Myocyte (in vitro differentiated cells): ENCODE measurements around the gene CIAO2B. TPM values are rescaled to one million over a fixed set of nuclear protein-coding genes. Genes with fewer than 3 reads are reported as not detected.
"Not testable (repeated sequence)": the region's sequence is repeated elsewhere in the genome, so short reads cannot be mapped to it uniquely, and the experiment has no call there.

Experiments
- DNase-seq: peaks from one replicate; pipeline ENCODE4 v3.0.0-alpha.2; 2012; ENCODE audit warnings: low read depth
- polyA plus RNA-seq: library from polyadenylated mRNA; unstranded; fragments of >200 nt; gene quantifications from one replicate; pipeline ENCODE4 v1.2.1, GENCODE V29; 2012; ENCODE audit warnings: missing spikeins
- total RNA-seq: library from RNA; depleted of rRNA; stranded (reverse); fragments of >200 nt; gene quantifications from 2 replicates; pipeline ENCODE4 v1.2.3, GENCODE V29; 2014

The CIAO2B gene
- total RNA-seq: 168 and 235 TPM in 2 replicates
- 253 TPM for polyA plus RNA-seq

GRCh38 chr16:66934138-66934838, at the start of gene CIAO2B:
TSS of gene CIAO2B (minus strand) at chr16:66934402. CDS start at chr16:66934364, 38 bp downstream.
- DNase-seq: peak; percentile 91

GRCh38 chr16:66983033-66983432, 48.8 kb upstream of the CIAO2B start:
- DNase-seq: no peak

- DNase-seq: no peak
Measured at GRCh38 chr16:66979011-66979717, 45.0 kb upstream of the CIAO2B start.

GRCh38 chr16:66977341-66978113, 43.3 kb upstream of the CIAO2B start:
- DNase-seq: peak; percentile 82

GRCh38 chr16:66976746-66977145, 42.5 kb upstream of the CIAO2B start:
- DNase-seq: no peak

GRCh38 chr16:66975302-66975893, 41.2 kb upstream of the CIAO2B start:
- DNase-seq: no peak

- not testable (repeated sequence) for DNase-seq
Measured at GRCh38 chr16:66974932-66975246, 40.7 kb upstream of the CIAO2B start.

GRCh38 chr16:66974156-66974931, 40.1 kb upstream of the CIAO2B start:
- not testable (repeated sequence) for DNase-seq

GRCh38 chr16:66973716-66974115, 39.5 kb upstream of the CIAO2B start:
- DNase-seq: no peak

- DNase-seq: no peak
Measured at GRCh38 chr16:66972983-66973382, 38.8 kb upstream of the CIAO2B start.

GRCh38 chr16:66970775-66971720, 36.8 kb upstream of the CIAO2B start:
- DNase-seq: no peak

- DNase-seq: no peak
Measured at GRCh38 chr16:66968847-66969246, 34.6 kb upstream of the CIAO2B start.

- DNase-seq: no peak
Measured at GRCh38 chr16:66964049-66964448, 29.8 kb upstream of the CIAO2B start.

GRCh38 chr16:66961914-66962313, 27.7 kb upstream of the CIAO2B start:
- no peak for DNase-seq

- DNase-seq: peak; percentile 57
Measured at GRCh38 chr16:66961065-66961744, 27.0 kb upstream of the CIAO2B start, which contains the start of gene CES3. TSS of gene CES3 (plus strand) at chr16:66961266. CDS start at chr16:66961308, 42 bp downstream.

GRCh38 chr16:66960270-66960669, 26.1 kb upstream of the CIAO2B start:
- DNase-seq: no peak

- peak; percentile 29 for DNase-seq
Measured at GRCh38 chr16:66959704-66960161, 25.5 kb upstream of the CIAO2B start.

GRCh38 chr16:66958857-66959703, 24.9 kb upstream of the CIAO2B start:
- no peak for DNase-seq
